ELR (cell line): Measurements from ENCODE around the gene SLC13A2.

Experiments used
- DNase-seq: peaks from one replicate; pipeline ENCODE4 v3.0.0-alpha.2; 2015; ENCODE audit warnings: low read depth

Gene SLC13A2

GRCh38 chr17:28470914-28471366 lies 2.5 kb upstream of the SLC13A2 start:
- DNase-seq = no peak

- DNase-seq = no peak
Measured at GRCh38 chr17:28471531-28472342, 1.7 kb upstream of the SLC13A2 start.

- DNase-seq = no peak
Measured at GRCh38 chr17:28472871-28473497, 460 bp upstream of the SLC13A2 start.

GRCh38 chr17:28474111-28474531 lies 677 bp downstream of the SLC13A2 start:
- DNase-seq = no peak

GRCh38 chr17:28475151-28475900 lies 1.9 kb downstream of the SLC13A2 start:
- DNase-seq = no peak

GRCh38 chr17:28476076-28476865 lies 2.8 kb downstream of the SLC13A2 start:
- no peak for DNase-seq

- no peak for DNase-seq
Measured at GRCh38 chr17:28477928-28478327, 4.5 kb downstream of the SLC13A2 start.

GRCh38 chr17:28478712-28479615 lies 5.5 kb downstream of the SLC13A2 start:
- no peak for DNase-seq

- no peak for DNase-seq
Measured at GRCh38 chr17:28480278-28480677, 6.8 kb downstream of the SLC13A2 start.

GRCh38 chr17:28480799-28481571 lies 7.5 kb downstream of the SLC13A2 start:
- no peak for DNase-seq

GRCh38 chr17:28482551-28483199 lies 9.2 kb downstream of the SLC13A2 start:
- no peak for DNase-seq

- no peak for DNase-seq
Measured at GRCh38 chr17:28484296-28484695, 10.9 kb downstream of the SLC13A2 start.

GRCh38 chr17:28485049-28485448 lies 11.6 kb downstream of the SLC13A2 start:
- DNase-seq = no peak

GRCh38 chr17:28487881-28488532 lies 14.6 kb downstream of the SLC13A2 start:
- DNase-seq = no peak

GRCh38 chr17:28488533-28489276 lies 15.3 kb downstream of the SLC13A2 start:
- DNase-seq = no peak

GRCh38 chr17:28491286-28491685 lies 17.8 kb downstream of the SLC13A2 start:
- DNase-seq = no peak

GRCh38 chr17:28491860-28492259 lies 18.4 kb downstream of the SLC13A2 start:
- DNase-seq = no peak
